Activated CD8-positive, alpha-beta memory T cell treated with anti-CD3 and anti-CD28 coated beads for 24 hours (primary cell): ENCODE results near the gene GNPTAB.

Experiments
- DNase-seq: peaks from one replicate; pipeline ENCODE4 v3.0.0-alpha.2; 2020

The GNPTAB gene

GRCh38 chr12:101729842-101730241, 100.9 kb downstream of the GNPTAB start:
- DNase-seq, result no peak

- no peak for DNase-seq
Measured at GRCh38 chr12:101727098-101727497, 103.7 kb downstream of the GNPTAB start.

GRCh38 chr12:101722392-101722791, 108.4 kb downstream of the GNPTAB start:
- DNase-seq, result no peak

GRCh38 chr12:101720118-101720517, 110.6 kb downstream of the GNPTAB start:
- no peak for DNase-seq

- DNase-seq, result no peak
Measured at GRCh38 chr12:101719566-101719965, 111.2 kb downstream of the GNPTAB start.

GRCh38 chr12:101714877-101715444, 115.8 kb downstream of the GNPTAB start:
- DNase-seq, result no peak

GRCh38 chr12:101713930-101714329, 116.8 kb downstream of the GNPTAB start:
- no peak for DNase-seq

GRCh38 chr12:101713059-101713682, 117.6 kb downstream of the GNPTAB start:
- no peak for DNase-seq

GRCh38 chr12:101710288-101710687, 120.5 kb downstream of the GNPTAB start:
- DNase-seq, result no peak

- DNase-seq, result no peak
Measured at GRCh38 chr12:101707131-101707782, 123.5 kb downstream of the GNPTAB start.

GRCh38 chr12:101706403-101706802, 124.4 kb downstream of the GNPTAB start:
- DNase-seq, result no peak

- no peak for DNase-seq
Measured at GRCh38 chr12:101703487-101703886, 127.3 kb downstream of the GNPTAB start.

- no peak for DNase-seq
Measured at GRCh38 chr12:101700299-101700820, 130.4 kb downstream of the GNPTAB start.

GRCh38 chr12:101698800-101699347, 131.9 kb downstream of the GNPTAB start:
- DNase-seq, result no peak

GRCh38 chr12:101697930-101698799, 132.6 kb downstream of the GNPTAB start:
- DNase-seq, result no peak

GRCh38 chr12:101697197-101697929, 133.4 kb downstream of the GNPTAB start, which contains the start of gene CHPT1:
CHPT1 (plus strand) TSS chr12:101697640; CDS start chr12:101697862, 222 bp downstream.
- DNase-seq, result peak; percentile 86

GRCh38 chr12:101696251-101697196, 134.2 kb downstream of the GNPTAB start:
- DNase-seq, result peak; percentile 62

GRCh38 chr12:101695706-101696105, 135.1 kb downstream of the GNPTAB start:
- DNase-seq, result no peak
